Stomach (tissue), 9 donors: ENCODE results near the gene AMDHD2. TPM values are rescaled to one million over a fixed set of nuclear protein-coding genes. Genes with fewer than 3 reads are reported as not detected.
A peak's percentile ranks its signal among the peaks of the same experiment; 100 is the strongest.
"Not testable (repeated sequence)": the region's sequence is repeated elsewhere in the genome, so short reads cannot be mapped to it uniquely, and the experiment has no call there.

ENCODE experiments used
- DNase-seq, 2 donors: peaks; one replicate each; pipeline versions ENCODE4 v3.0.0 to v3.0.0-alpha.2; 2013 to 2019
- H3K27ac ChIP-seq, 5 donors: fragments of 200-600 bp in 4 of 5; sonication (generic) in 4 of 5; one replicate each; pipeline ENCODE4 v1.5.1; 2013 to 2019; ENCODE audit warnings: mild to moderate bottlenecking in 1 of 5, moderate library complexity in 1 of 5
- H3K27me3 ChIP-seq, 3 donors: fragments of 200-600 bp; sonication (generic); one replicate each; pipeline ENCODE4 v1.5.1; 2017 to 2019; ENCODE audit warnings: mixed run types in 1 of 3
- H3K36me3 ChIP-seq, 4 donors: fragments of 200-600 bp; sonication (generic); 1 replicate in 3 of 4; 2 replicates in 1 of 4; pipeline ENCODE4 v1.5.1; 2016 to 2019
- H3K4me1 ChIP-seq, 4 donors: fragments of 200-600 bp; sonication (generic); one replicate each; pipeline ENCODE4 v1.5.1; 2016 to 2019
- H3K4me3 ChIP-seq, 4 donors: fragments of 200-600 bp; sonication (generic) in 3 of 4; one replicate each; pipeline ENCODE4 v1.5.1; 2016 to 2019; ENCODE audit warnings: mild to moderate bottlenecking in 1 of 4
- H3K9me3 ChIP-seq, 4 donors: fragments of 200-600 bp; sonication (generic); one replicate each; pipeline ENCODE4 v1.5.1; 2016 to 2019
- EP300 ChIP-seq: sonication (generic); formaldehyde crosslinking; IDR thresholded peaks from one replicate; pipeline ENCODE4 v1.6.1; 2017; ENCODE audit warnings: antibody characterized with exemption
- POLR2A ChIP-seq, 4 donors: fragments of 450-650 bp; IDR thresholded peaks; one replicate each; pipeline ENCODE4 v1.6.1; 2016; ENCODE audit warnings: antibody characterized with exemption in 4 of 4, control low read depth in 2 of 4, mild to moderate bottlenecking in 1 of 4, moderate library complexity in 1 of 4
- POLR2AphosphoS5 ChIP-seq, 3 donors: sonication (generic); formaldehyde crosslinking; IDR thresholded peaks; one replicate each; pipeline ENCODE4 v1.6.1; 2016; ENCODE audit warnings: antibody characterized with exemption in 3 of 3
- WGBS, 5 donors: extraction: QIAGEN DNeasy Blood & Tissue Kit in 3 of 5; methylation state at CpG; one replicate each; pipeline versions ENCODE4 v1.1.5 to v1.1.7; 2013 to 2018; 5-methylcytosine and 5-hydroxymethylcytosine counted together
- intact Hi-C: fragments of 100-400 bp; cut with DNase I; formaldehyde crosslinking; loops from one replicate; pipeline ENCODE4 v1.15.1; 2023; ENCODE audit warnings: low total_unique reads
- polyA plus RNA-seq, 3 donors: library from polyadenylated mRNA; stranded (reverse); fragments of 200-250 nt; gene quantifications; one replicate each; pipeline ENCODE4 v1.2.3, GENCODE V29; 2013
- total RNA-seq, 5 donors: library from RNA; depleted of rRNA; stranded (reverse); fragments of >200 nt; gene quantifications; one replicate each; pipeline versions ENCODE4 v1.1.0 to v1.2.3, GENCODE V29; 2014 to 2016
- TF ChIP-seq, protein P1 (sequence below), 7 experiments: fragments of 450-650 bp in 4 of 7; fragments of 200-600 bp in 3 of 7; sonication (generic) in 3 of 7; IDR thresholded peaks; one replicate each; pipeline ENCODE4 v1.5.1; 2016 to 2019; ENCODE audit warnings: antibody characterized with exemption in 7 of 7, control low read depth in 2 of 7, mild to moderate bottlenecking in 1 of 7
- donor health status: healthy with polysubstance abuse.
- donor health status: Bipolar disorder and iron deficiency.
- donor health status: healthy.

The AMDHD2 gene
- total and polyA plus RNA-seq, 8 donors, result 13.4 to 76.8 (median 22.9) TPM

DNA sequence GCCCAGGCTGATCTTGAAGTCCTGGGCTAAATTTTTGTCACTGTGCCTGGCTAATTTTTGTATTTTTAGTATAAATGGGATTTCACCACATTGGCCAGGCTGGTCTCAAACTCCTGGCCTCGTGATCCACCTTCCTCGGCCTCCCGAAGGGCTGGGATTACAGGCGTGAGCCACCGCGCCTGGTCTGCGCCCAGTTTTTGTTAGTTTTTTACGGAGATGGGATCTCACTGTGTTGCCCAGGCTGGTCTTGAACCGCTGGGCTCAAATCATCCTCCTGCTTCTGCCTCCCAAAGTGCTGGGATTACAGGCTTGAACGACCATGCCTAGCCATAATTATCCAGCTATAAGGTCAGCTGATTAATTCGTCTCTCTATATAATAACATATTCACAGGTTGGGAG, 13.7 kb downstream of the AMDHD2 start:
- no peak for DNase-seq
- no peaks in the 10 kb centered on the region for H3K9me3 ChIP-seq
- H3K27ac ChIP-seq, result peak overlapping the region in 2 of 5 donors; percentile 89 to 97
- no peaks in the 10 kb centered on the region for H3K27me3 ChIP-seq
- no peak overlapping the region for H3K4me3 ChIP-seq
- TF ChIP-seq POLR2AphosphoS5 (IDR thresholded peaks at IDR 0.05) (no peak), EP300 (no peak), POLR2A (IDR thresholded peaks at IDR 0.05) (no peak)
- TF ChIP-seq, protein P1, sequence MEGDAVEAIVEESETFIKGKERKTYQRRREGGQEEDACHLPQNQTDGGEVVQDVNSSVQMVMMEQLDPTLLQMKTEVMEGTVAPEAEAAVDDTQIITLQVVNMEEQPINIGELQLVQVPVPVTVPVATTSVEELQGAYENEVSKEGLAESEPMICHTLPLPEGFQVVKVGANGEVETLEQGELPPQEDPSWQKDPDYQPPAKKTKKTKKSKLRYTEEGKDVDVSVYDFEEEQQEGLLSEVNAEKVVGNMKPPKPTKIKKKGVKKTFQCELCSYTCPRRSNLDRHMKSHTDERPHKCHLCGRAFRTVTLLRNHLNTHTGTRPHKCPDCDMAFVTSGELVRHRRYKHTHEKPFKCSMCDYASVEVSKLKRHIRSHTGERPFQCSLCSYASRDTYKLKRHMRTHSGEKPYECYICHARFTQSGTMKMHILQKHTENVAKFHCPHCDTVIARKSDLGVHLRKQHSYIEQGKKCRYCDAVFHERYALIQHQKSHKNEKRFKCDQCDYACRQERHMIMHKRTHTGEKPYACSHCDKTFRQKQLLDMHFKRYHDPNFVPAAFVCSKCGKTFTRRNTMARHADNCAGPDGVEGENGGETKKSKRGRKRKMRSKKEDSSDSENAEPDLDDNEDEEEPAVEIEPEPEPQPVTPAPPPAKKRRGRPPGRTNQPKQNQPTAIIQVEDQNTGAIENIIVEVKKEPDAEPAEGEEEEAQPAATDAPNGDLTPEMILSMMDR (IDR thresholded peaks at IDR 0.05), result no peak
- WGBS, 5 donors, result 83 to 90% (median 88%) methylated on average over 11 of the region's 11 CpGs
- intact Hi-C loops, result loop anchor here (10.0 kb wide), 1 partner anchor 61 kb away; no protein-coding TSS in a partner anchor
- peaks cover 24 to 43% (median 30%) of the 10 kb centered on the region in 4 donors for H3K4me1 ChIP-seq
- peaks cover 2 to 19% (median 11%) of the 10 kb centered on the region in 4 donors for H3K36me3 ChIP-seq

DNA sequence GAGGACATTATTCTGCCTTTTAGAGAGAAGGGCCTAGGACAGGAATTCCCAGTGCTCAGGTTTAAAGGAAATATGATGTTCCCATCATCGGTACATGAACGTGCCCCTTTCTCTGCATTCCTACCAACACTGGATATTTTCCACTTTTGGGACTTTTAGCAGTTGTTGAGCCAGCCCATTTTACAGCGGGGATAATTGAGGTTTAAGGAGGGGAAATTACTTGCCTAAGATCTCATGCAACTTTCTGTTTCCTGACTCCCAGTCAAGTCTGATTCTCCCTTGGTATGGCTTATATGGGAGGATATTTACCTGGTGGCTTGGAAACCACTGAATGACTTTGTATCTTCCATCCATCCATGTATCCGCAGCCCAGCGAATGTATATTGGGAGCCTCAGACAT, 14.2 kb downstream of the AMDHD2 start:
- not testable (repeated sequence) for H3K9me3 ChIP-seq, H3K27me3 ChIP-seq, H3K4me3 ChIP-seq, DNase-seq
- H3K4me1 ChIP-seq, result peaks cover 28 to 48% (median 34%) of the 10 kb centered on the region in 4 donors
- intact Hi-C loops, result loop anchor here (10.0 kb wide), 1 partner anchor 60 kb away; no protein-coding TSS in a partner anchor
- H3K36me3 ChIP-seq, result peaks cover 0 to 15% (median 7%) of the 10 kb centered on the region in 4 donors
- peak overlapping the region in 2 of 5 donors; percentile 89 to 97 for H3K27ac ChIP-seq
- 77 to 94% (median 83%) methylated on average over 5 of the region's 5 CpGs for WGBS, 5 donors

DNA sequence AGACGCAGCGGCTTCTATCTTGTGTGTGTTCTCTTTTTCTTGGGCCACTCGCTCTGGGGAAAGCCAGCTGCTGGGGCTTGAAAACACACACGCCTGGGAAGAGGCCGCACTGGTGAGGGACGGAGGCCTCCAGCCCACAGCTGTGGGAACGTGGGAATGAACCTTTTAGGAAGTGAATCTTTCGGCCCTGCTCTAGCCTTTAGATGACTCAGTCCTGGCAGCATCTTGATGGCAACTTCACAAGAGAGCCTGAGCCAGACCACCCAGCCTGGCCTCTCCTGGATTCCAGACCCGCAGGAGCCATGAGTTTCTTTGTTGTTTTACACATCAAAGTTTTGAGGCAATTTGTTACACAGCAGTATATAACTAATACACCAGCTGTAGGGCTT, 15.4 kb downstream of the AMDHD2 start:
- Histone ChIP-seq H3K4me3 (no peak overlapping the region), H3K36me3 (peaks cover 0 to 7% (median 0%) of the 10 kb centered on the region in 4 donors), H3K4me1 (peaks cover 41 to 56% (median 46%) of the 10 kb centered on the region in 4 donors), H3K9me3 (no peaks in the 10 kb centered on the region), H3K27ac (peak overlapping the region; percentile 18 to 97 (median 89)), H3K27me3 (no peaks in the 10 kb centered on the region)
- intact Hi-C loops, result loop anchor here (10.0 kb wide), 1 partner anchor 59 kb away; no protein-coding TSS in a partner anchor
- peak in 1 of 2 donors; percentile 36 for DNase-seq
- 51 to 82% (median 77%) methylated on average over 9 of the region's 9 CpGs for WGBS, 5 donors
- TF ChIP-seq, protein P1 (IDR thresholded peaks at IDR 0.05), result no peak
- no peak for TF ChIP-seq EP300
- TF ChIP-seq POLR2A (IDR thresholded peaks at IDR 0.05), result no peak
- TF ChIP-seq POLR2AphosphoS5 (IDR thresholded peaks at IDR 0.05), result no peak

DNA sequence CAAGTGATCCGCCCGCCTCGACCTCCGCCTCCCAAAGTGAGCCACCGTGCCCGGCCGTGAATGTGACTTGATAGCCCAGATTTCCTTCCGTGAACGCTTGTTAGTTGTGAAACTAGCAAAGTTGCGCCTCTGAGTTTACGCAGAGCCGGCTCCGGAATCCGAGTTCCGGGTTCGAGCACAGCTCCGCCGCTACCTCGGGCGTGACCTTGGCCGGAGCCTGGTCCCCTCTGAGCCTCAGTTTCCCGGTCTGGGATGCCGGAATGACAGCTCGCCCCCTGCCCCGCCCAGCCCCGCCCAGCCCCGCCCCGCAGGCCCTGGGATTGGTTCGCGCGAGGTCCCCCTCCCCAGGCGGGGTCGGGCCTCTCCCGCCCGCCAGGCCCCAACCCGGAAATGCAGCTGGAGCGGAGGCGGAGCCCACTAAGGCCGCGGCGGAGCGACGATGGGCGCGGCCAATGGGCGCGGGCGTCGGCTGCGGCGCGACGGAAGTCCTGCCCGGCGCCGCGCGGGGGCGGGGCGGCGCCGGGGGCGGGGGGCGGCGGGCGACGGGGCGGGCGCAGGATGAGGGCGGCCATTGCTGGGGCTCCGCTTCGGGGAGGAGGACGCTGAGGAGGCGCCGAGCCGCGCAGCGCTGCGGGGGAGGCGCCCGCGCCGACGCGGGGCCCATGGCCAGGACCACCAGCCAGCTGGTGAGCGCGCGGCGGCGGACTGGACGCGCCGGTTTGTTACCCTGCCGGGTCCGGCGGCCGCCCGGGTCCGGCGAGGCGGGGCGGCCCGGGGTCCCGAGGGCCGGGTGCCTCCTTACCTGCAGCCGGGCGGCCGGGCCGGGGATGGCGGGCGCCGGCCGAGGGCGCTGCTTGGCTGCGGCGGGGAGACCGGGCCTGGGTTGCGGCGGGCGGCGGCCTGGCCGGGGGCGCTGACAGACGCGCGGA, 17.5 kb downstream of the AMDHD2 start, which contains the start of gene PDPK1:
PDPK1 (plus strand) TSS at position 571 of the 929 bp plus-strand sequence; CDS start at position 663, 92 bp downstream.
- peak within 1 kb of the TSS; percentile 62 to 75 (median 64) for H3K4me3 ChIP-seq
- peaks cover 0 to 5% (median 0%) of the 10 kb centered on the region in 4 donors for H3K36me3 ChIP-seq
- peak within 1 kb of the TSS; percentile 89 to 98 (median 96) for H3K27ac ChIP-seq
- 0 to 1% (median 0%) methylated on average over 18 to 126 of the region's 126 CpGs for WGBS, 5 donors
- H3K9me3 ChIP-seq, result no peaks in the 10 kb centered on the region
- H3K4me1 ChIP-seq, result peaks cover 39 to 60% (median 47%) of the 10 kb centered on the region in 4 donors
- H3K27me3 ChIP-seq, result no peaks in the 10 kb centered on the region
- TF ChIP-seq, protein P1 (IDR thresholded peaks at IDR 0.05), result peak in 1 of 7 experiments; percentile 5
- TF ChIP-seq EP300 (no peak), POLR2A (IDR thresholded peaks at IDR 0.05) (no peak), POLR2AphosphoS5 (IDR thresholded peaks at IDR 0.05) (peak in 2 of 3 donors; percentile 25 to 53)
- intact Hi-C loops, result loop anchor here (10.0 kb wide), 1 partner anchor 57 kb away; no protein-coding TSS in a partner anchor
- DNase-seq, result peak; percentile 94 to 99

DNA sequence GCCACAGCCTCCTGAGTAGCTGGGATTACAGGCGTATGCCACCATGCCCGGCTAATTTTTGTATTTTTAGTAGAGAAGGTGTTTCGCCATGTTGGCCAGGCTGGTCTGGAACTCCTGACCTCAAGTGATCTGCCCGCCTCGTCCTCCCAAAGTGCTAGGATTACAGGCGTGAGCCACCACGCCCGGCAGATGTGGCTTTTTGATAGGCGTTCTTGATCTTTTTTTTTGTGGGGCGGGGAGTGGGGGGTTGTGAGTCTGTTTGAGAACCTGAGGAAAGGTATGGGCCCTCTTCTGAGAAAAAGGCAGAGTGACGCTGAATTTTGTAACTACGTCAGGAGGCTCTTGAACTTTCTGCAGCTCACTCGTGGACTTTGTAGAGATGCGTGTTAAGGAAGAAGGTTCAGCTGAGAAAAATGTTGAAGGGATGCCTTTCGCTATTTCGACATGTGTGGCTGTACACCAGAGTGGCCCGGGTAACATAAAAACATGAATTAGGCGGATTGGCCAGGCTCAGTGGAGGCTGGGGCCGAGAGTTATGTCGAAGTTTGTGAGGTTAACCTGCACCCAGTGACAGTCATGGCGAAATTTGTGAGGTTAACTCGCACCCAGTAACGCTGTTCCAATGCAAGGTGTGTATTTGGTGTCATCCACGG, 19.1 kb downstream of the AMDHD2 start:
- intact Hi-C loops, result loop anchor here (10.0 kb wide), 1 partner anchor 55 kb away; no protein-coding TSS in a partner anchor
- WGBS, 5 donors, result 75 to 81% (median 77%) methylated on average over 24 of the region's 24 CpGs
- H3K4me3 ChIP-seq, result peak overlapping the region; percentile 62 to 75 (median 64)
- DNase-seq, H3K36me3 ChIP-seq, H3K27me3 ChIP-seq, H3K9me3 ChIP-seq: not testable (repeated sequence)
- peaks cover 35 to 57% (median 48%) of the 10 kb centered on the region in 4 donors for H3K4me1 ChIP-seq
- peak overlapping the region in 1 of 5 donors; percentile 17 for H3K27ac ChIP-seq
